HepG2 (cell line): ENCODE measurements around the gene ZNF653. TPM values are rescaled to one million over a fixed set of nuclear protein-coding genes. Genes with fewer than 3 reads are reported as not detected.

Experiments
- BCLAF1 ChIP-seq: fragments of 450-650 bp; IDR thresholded peaks from 2 replicates; pipeline ENCODE4 v1.6.1; 2017; ENCODE audit warnings: mild to moderate bottlenecking
- BRCA1 ChIP-seq: sonication (generic); formaldehyde crosslinking; IDR thresholded peaks from 2 replicates; pipeline ENCODE4 v1.4.0; 2020; ENCODE audit warnings: missing genetic modification reagents
- DNMT3B ChIP-seq: conservative IDR thresholded peaks from 2 replicates; pipeline ENCODE4 v1.6.1; 2016; ENCODE audit warnings: missing biosample characterization, control low read depth
- GLI4 ChIP-seq: sonication (generic); formaldehyde crosslinking; IDR thresholded peaks from 2 replicates; pipeline ENCODE4 v1.5.1; 2020; ENCODE audit warnings: missing genetic modification reagents, mild to moderate bottlenecking, moderate library complexity, borderline replicate concordance
- GRHL1 ChIP-seq: sonication (generic); formaldehyde crosslinking; conservative IDR thresholded peaks from 2 replicates; pipeline ENCODE4 v1.8.0; 2022; ENCODE audit warnings: missing genetic modification reagents
- MATR3 ChIP-seq: sonication (generic); formaldehyde crosslinking; IDR thresholded peaks from 2 replicates; pipeline ENCODE4 v1.4.0; 2020; ENCODE audit warnings: missing genetic modification reagents
- MED1 ChIP-seq: sonication (generic); formaldehyde crosslinking; IDR thresholded peaks from 2 replicates; pipeline ENCODE4 v1.4.0; 2020; ENCODE audit warnings: missing genetic modification reagents
- RBFOX2 ChIP-seq: fragments of 200-400 bp; formaldehyde crosslinking; IDR thresholded peaks from 2 replicates; pipeline ENCODE4 v1.6.1; 2017; ENCODE audit warnings: low read depth, mild to moderate bottlenecking, low read length
- SMARCE1 ChIP-seq: fragments of 450-650 bp; IDR thresholded peaks from 2 replicates; pipeline ENCODE4 v1.6.1; 2017; ENCODE audit warnings: borderline replicate concordance
- SOX6 ChIP-seq, 2 experiments: fragments of 450-650 bp in 1 of 2; sonication (generic) in 1 of 2; formaldehyde crosslinking in 1 of 2; IDR thresholded peaks; 2 replicates each; pipeline versions ENCODE4 v1.4.0 to v1.6.1; 2017 to 2020; ENCODE audit warnings: antibody characterized with exemption in 1 of 2, mild to moderate bottlenecking in 1 of 2, missing genetic modification reagents in 1 of 2
- SP140L ChIP-seq: sonication (generic); formaldehyde crosslinking; IDR thresholded peaks from 2 replicates; pipeline ENCODE4 v1.4.0; 2020; ENCODE audit warnings: missing genetic modification reagents, borderline replicate concordance
- SP2 ChIP-seq: sonication (generic); formaldehyde crosslinking; IDR thresholded peaks from 2 replicates; pipeline ENCODE4 v1.5.1; 2020; ENCODE audit warnings: mild to moderate bottlenecking, missing genetic modification reagents
- TAF1 ChIP-seq: sonication (generic); formaldehyde crosslinking; IDR thresholded peaks from 2 replicates; pipeline ENCODE4 v1.4.0; 2020; ENCODE audit warnings: missing genetic modification reagents
- TEF ChIP-seq: sonication (generic); formaldehyde crosslinking; IDR thresholded peaks from 2 replicates; pipeline ENCODE4 v1.5.0; 2020; ENCODE audit warnings: missing genetic modification reagents
- USF2 ChIP-seq, 2 experiments: sonication (generic) in 1 of 2; formaldehyde crosslinking in 1 of 2; IDR thresholded peaks; 2 replicates each; pipeline versions ENCODE4 v1.5.1 to v1.6.1; 2011 to 2020; ENCODE audit warnings: borderline replicate concordance in 1 of 2, low read depth in 1 of 2, low read length in 1 of 2, mild to moderate bottlenecking in 1 of 2, missing genetic modification reagents in 1 of 2, moderate library complexity in 1 of 2
- XRCC5 ChIP-seq: fragments of 200-400 bp; formaldehyde crosslinking; optimal IDR thresholded peaks from 2 replicates; pipeline ENCODE3; 2017; ENCODE audit warnings: mild to moderate bottlenecking, low read length
- ZBTB3 ChIP-seq: sonication (generic); formaldehyde crosslinking; IDR thresholded peaks from 2 replicates; pipeline ENCODE4 v1.4.0; 2020; ENCODE audit warnings: low read depth, mild to moderate bottlenecking, moderate library complexity, missing genetic modification reagents, borderline replicate concordance
- ZFP36 ChIP-seq: fragments of 150-350 bp; IDR thresholded peaks from 2 replicates; pipeline ENCODE4 v1.6.1; 2018; ENCODE audit warnings: borderline replicate concordance, low read length, low read depth; ENCODE audit not compliant: partially characterized antibody
- ZFP41 ChIP-seq: sonication (generic); formaldehyde crosslinking; IDR thresholded peaks from 2 replicates; pipeline ENCODE4 v1.4.0; 2020; ENCODE audit warnings: mild to moderate bottlenecking, missing genetic modification reagents, borderline replicate concordance
- ZNF275 ChIP-seq: sonication (generic); formaldehyde crosslinking; IDR thresholded peaks from 2 replicates; pipeline ENCODE4 v1.8.0; 2022; ENCODE audit warnings: missing genetic modification reagents, mild to moderate bottlenecking, inconsistent platforms, borderline replicate concordance
- ZNF484 ChIP-seq: sonication (generic); formaldehyde crosslinking; IDR thresholded peaks from 2 replicates; pipeline ENCODE4 v1.5.1; 2020; ENCODE audit warnings: mild to moderate bottlenecking, low read depth, missing genetic modification reagents, borderline replicate concordance
- polyA plus RNA-seq, 8 experiments: library from polyadenylated mRNA; depleted of rRNA in 3 of 8; stranded (reverse) in 7 of 8; unstranded in 1 of 8; fragments of >200 nt; fragmentation: Illumina TruSeq in 4 of 8; extraction: Trizol in 4 of 8; gene quantifications; 2 replicates each; pipeline versions ENCODE4 v1.2.1 to v1.2.3, GENCODE V29; 2011 to 2016; ENCODE audit warnings: low read depth in 4 of 8, missing spikeins in 1 of 8, mixed read lengths in 1 of 8; ENCODE audit not compliant: insufficient read depth in 1 of 8
- total RNA-seq, 5 experiments: library from RNA; depleted of rRNA; stranded (reverse); fragments of >200 nt; fragmentation: Illumina TruSeq; extraction: Trizol; gene quantifications; 2 replicates each; pipeline ENCODE4 v1.2.3, GENCODE V29; 2016; ENCODE audit warnings: low read depth in 1 of 5

Gene ZNF653
- total and polyA plus RNA-seq, 2 of the 13 experiments (the other 11 are each of a cell fraction or from before 2014, with no cell fraction given) = 4.7 to 7.1 TPM

- TF ChIP-seq USF2 (IDR thresholded peaks at IDR 0.05; ENCODE audit: low read depth, low read length) (no peak), USF2 (CRISPR knock-in tag; IDR thresholded peaks at IDR 0.05; ENCODE audit: borderline replicate concordance) (no peak), ZBTB3 (CRISPR knock-in tag) (peak; percentile 87; the same call in 1 of the 2 replicates), ZFP36 (no peak), BCLAF1 (no peak), XRCC5 (no peak), ZFP41 (CRISPR knock-in tag) (no peak), SP140L (CRISPR knock-in tag) (no peak), SMARCE1 (no peak), TEF (CRISPR knock-in tag) (no peak), TAF1 (CRISPR knock-in tag) (peak; percentile 53), SP2 (CRISPR knock-in tag) (no peak), MATR3 (CRISPR knock-in tag) (no peak), DNMT3B (CRISPR knock-in tag) (no peak), GRHL1 (CRISPR knock-in tag) (no peak), BRCA1 (no peak), SOX6 (IDR thresholded peaks at IDR 0.05) (no peak), SOX6 (CRISPR knock-in tag; IDR thresholded peaks at IDR 0.05) (no peak), RBFOX2 (peak; percentile 90), GLI4 (CRISPR knock-in tag) (no peak), MED1 (CRISPR knock-in tag) (no peak; the same call in 1 of the 2 replicates), ZNF275 (CRISPR knock-in tag) (no peak), ZNF484 (CRISPR knock-in tag) (no peak)
Measured at GRCh38 chr19:11505504-11506100, at the start of gene ZNF653 (continued).
